WTC11 (cell line): Measurements from ENCODE around the gene ITIH2. TPM values are rescaled to one million over a fixed set of nuclear protein-coding genes. Genes with fewer than 3 reads are reported as not detected.

Experiments used
- ATAC-seq: fragments of 200-7000 bp; cut with Tn5 transposase; 2 replicates; pipeline ENCODE4 v1.10.0; 2021; ENCODE audit warnings: mild to moderate bottlenecking, moderate library complexity
- CTCF ChIA-PET: fragments of 300-600 bp; sonication (Branson Sonifier 250); formaldehyde crosslinking; loops from one replicate; lab custom pipeline; 2021; ENCODE audit warnings: antibody characterized with exemption; lab: Charles Lee
- POLR2A ChIA-PET: fragments of 350-600 bp; sonication (Branson Sonifier 250); formaldehyde crosslinking; loops from one replicate; lab custom pipeline; 2021; ENCODE audit warnings: antibody characterized with exemption; lab: Charles Lee
- DNase-seq: peaks from one replicate; pipeline ENCODE4 v3.0.0; 2021; ENCODE audit warnings: low spot score
- H3K27ac Mint-ChIP-seq: 2 replicates; pipeline ENCODE4 v1.8.0; 2021; ENCODE audit warnings: mixed read lengths
- H3K27me3 Mint-ChIP-seq: 2 replicates; pipeline ENCODE4 v1.8.0; 2021; ENCODE audit warnings: low read depth, mild to moderate bottlenecking, moderate library complexity, mixed read lengths
- H3K36me3 Mint-ChIP-seq: 2 replicates; pipeline ENCODE4 v1.8.0; 2021; ENCODE audit warnings: mixed read lengths
- H3K4me1 Mint-ChIP-seq: 2 replicates; pipeline ENCODE4 v1.8.0; 2022; ENCODE audit warnings: mixed read lengths
- H3K4me3 Mint-ChIP-seq: 2 replicates; pipeline ENCODE4 v1.8.0; 2021; ENCODE audit warnings: mild to moderate bottlenecking, moderate library complexity, mixed read lengths
- H3K9me3 Mint-ChIP-seq: 2 replicates; pipeline ENCODE4 v1.8.0; 2021; ENCODE audit warnings: mixed read lengths
- ATF1 ChIP-seq: sonication (generic); formaldehyde crosslinking; IDR thresholded peaks from 2 replicates; pipeline ENCODE4 v1.8.1; 2023; ENCODE audit warnings: mild to moderate bottlenecking, moderate library complexity, missing genetic modification reagents
- ATF2 ChIP-seq: sonication (generic); formaldehyde crosslinking; IDR thresholded peaks from 2 replicates; pipeline ENCODE4 v1.8.1; 2022; ENCODE audit warnings: low read depth, missing genetic modification reagents, borderline replicate concordance
- CBFB ChIP-seq: sonication (generic); formaldehyde crosslinking; IDR thresholded peaks from 2 replicates; pipeline ENCODE4 v1.8.1; 2022; ENCODE audit warnings: mild to moderate bottlenecking, low read depth, missing genetic modification reagents
- CDX4 ChIP-seq: fragments of 250-450 bp; sonication (Bioruptor Pico); IDR thresholded peaks from 2 replicates; pipeline ENCODE4 v1.9.0; 2021; ENCODE audit warnings: moderate library complexity, mild to moderate bottlenecking, inconsistent platforms, borderline replicate concordance
- CREM ChIP-seq: sonication (generic); formaldehyde crosslinking; IDR thresholded peaks from 2 replicates; pipeline ENCODE4 v1.8.1; 2022; ENCODE audit warnings: mild to moderate bottlenecking, missing genetic modification reagents, moderate library complexity
- E2F1 ChIP-seq: sonication (generic); formaldehyde crosslinking; IDR thresholded peaks from 2 replicates; pipeline ENCODE4 v1.8.0; 2022; ENCODE audit warnings: mild to moderate bottlenecking, missing genetic modification reagents
- ERG ChIP-seq: fragments of 250-450 bp; sonication (Bioruptor Pico); IDR thresholded peaks from 2 replicates; pipeline ENCODE4 v1.8.0; 2021; ENCODE audit warnings: mild to moderate bottlenecking
- FOXK1 ChIP-seq: sonication (generic); formaldehyde crosslinking; IDR thresholded peaks from 2 replicates; pipeline ENCODE4 v1.8.0; 2022; ENCODE audit warnings: mild to moderate bottlenecking, moderate library complexity, missing genetic modification reagents
- HMGXB4 ChIP-seq: sonication (generic); formaldehyde crosslinking; IDR thresholded peaks from 2 replicates; pipeline ENCODE4 v1.8.1; 2023; ENCODE audit warnings: mild to moderate bottlenecking, moderate library complexity, missing genetic modification reagents
- IRF1 ChIP-seq: sonication (generic); formaldehyde crosslinking; IDR thresholded peaks from 2 replicates; pipeline ENCODE4 v1.8.0; 2023; ENCODE audit warnings: missing genetic modification reagents
- IRF2 ChIP-seq: sonication (generic); formaldehyde crosslinking; IDR thresholded peaks from 2 replicates; pipeline ENCODE4 v1.8.0; 2022; ENCODE audit warnings: low read depth, missing genetic modification reagents, borderline replicate concordance
- JUN ChIP-seq: sonication (generic); formaldehyde crosslinking; IDR thresholded peaks from 2 replicates; pipeline ENCODE4 v1.8.0; 2023; ENCODE audit warnings: mild to moderate bottlenecking, missing genetic modification reagents
- MLX ChIP-seq: sonication (generic); formaldehyde crosslinking; IDR thresholded peaks from 2 replicates; pipeline ENCODE4 v1.8.1; 2023; ENCODE audit warnings: mild to moderate bottlenecking, missing genetic modification reagents, moderate library complexity
- MXD4 ChIP-seq: fragments of 250-450 bp; sonication (Bioruptor Pico); IDR thresholded peaks from 2 replicates; pipeline ENCODE4 v1.8.0; 2021; ENCODE audit warnings: mild to moderate bottlenecking, moderate library complexity, borderline replicate concordance
- SMAD3 ChIP-seq: sonication (generic); formaldehyde crosslinking; IDR thresholded peaks from 2 replicates; pipeline ENCODE4 v1.8.0; 2022; ENCODE audit warnings: missing genetic modification reagents, mild to moderate bottlenecking, borderline replicate concordance
- TCF7 ChIP-seq: sonication (generic); formaldehyde crosslinking; IDR thresholded peaks from 2 replicates; pipeline ENCODE4 v1.8.0; 2022; ENCODE audit warnings: mild to moderate bottlenecking, low read depth, missing genetic modification reagents, moderate library complexity
- TEAD4 ChIP-seq: sonication (generic); formaldehyde crosslinking; IDR thresholded peaks from 2 replicates; pipeline ENCODE4 v1.8.0; 2022; ENCODE audit warnings: mild to moderate bottlenecking, missing genetic modification reagents
- USF2 ChIP-seq: sonication (generic); formaldehyde crosslinking; IDR thresholded peaks from 2 replicates; pipeline ENCODE4 v1.8.1; 2023; ENCODE audit warnings: mild to moderate bottlenecking, missing genetic modification reagents, moderate library complexity
- ZNF281 ChIP-seq: sonication (generic); formaldehyde crosslinking; IDR thresholded peaks from 2 replicates; pipeline ENCODE4 v1.8.0; 2023; ENCODE audit warnings: mild to moderate bottlenecking, missing genetic modification reagents
- total RNA-seq: library from RNA; stranded (reverse); gene quantifications from 3 replicates; pipeline ENCODE4 v1.2.3, GENCODE V29; 2021

Gene ITIH2
- total RNA-seq, 1 experiment from 2014 or later, result 0.83 TPM

GRCh38 chr10:7786430-7786829 is 83.3 kb downstream of the ITIH2 start:
- no peaks in the 10 kb centered on the region for H3K9me3 Mint-ChIP-seq
- peaks cover 22% of the 10 kb centered on the region for H3K4me1 Mint-ChIP-seq
- no peak overlapping the region for H3K4me3 Mint-ChIP-seq
- ATAC-seq (no peak), DNase-seq (no peak)
- ChIA-PET CTCF (no interaction called here), POLR2A (no interaction called here)
- TF ChIP-seq FOXK1 (CRISPR knock-in tag), result no peak
- TF ChIP-seq ZNF281 (CRISPR knock-in tag), result no peak
- TF ChIP-seq ERG (CRISPR knock-in tag), result no peak
- no peak for TF ChIP-seq IRF1 (CRISPR knock-in tag)
- TF ChIP-seq TCF7 (CRISPR knock-in tag), result no peak
- TF ChIP-seq CREM, result no peak
- no peak for TF ChIP-seq IRF2 (CRISPR knock-in tag)
- no peak for TF ChIP-seq HMGXB4 (CRISPR knock-in tag)
- TF ChIP-seq CBFB (CRISPR knock-in tag), result no peak
- no peak for TF ChIP-seq SMAD3 (CRISPR knock-in tag)
- TF ChIP-seq USF2 (CRISPR knock-in tag), result no peak
- no peak for TF ChIP-seq JUN (CRISPR knock-in tag)
- TF ChIP-seq MXD4 (CRISPR knock-in tag), result no peak
- no peak for TF ChIP-seq CDX4 (CRISPR knock-in tag)
- TF ChIP-seq TEAD4 (CRISPR knock-in tag), result no peak
- H3K27ac Mint-ChIP-seq, result no peak overlapping the region
- peaks cover 3% of the 10 kb centered on the region for H3K36me3 Mint-ChIP-seq
- no peaks in the 10 kb centered on the region for H3K27me3 Mint-ChIP-seq

GRCh38 chr10:7787150-7787856 is 84.2 kb downstream of the ITIH2 start:
- Mint-ChIP-seq H3K27me3 (no peaks in the 10 kb centered on the region), H3K36me3 (peaks cover 3% of the 10 kb centered on the region), H3K9me3 (no peaks in the 10 kb centered on the region), H3K4me1 (peaks cover 22% of the 10 kb centered on the region)
- CTCF ChIA-PET, result interaction anchor here (0.5 to 1.5 kb wide), 5 partner anchors 31 to 262 kb away, joined by 3 to 9 read pairs (median 4); partner anchors contain the start of gene TAF3
- no peak for DNase-seq
- ATAC-seq, result peak; percentile 22
- no peak for TF ChIP-seq ATF1 (CRISPR knock-in tag)
- no peak for TF ChIP-seq ATF2 (CRISPR knock-in tag)
- TF ChIP-seq MLX (CRISPR knock-in tag), result no peak
- TF ChIP-seq E2F1 (CRISPR knock-in tag), result no peak
- TF ChIP-seq, all 79 proteins: peak for 0
- Mint-ChIP-seq H3K27ac (no peak overlapping the region), H3K4me3 (no peak overlapping the region)
- POLR2A ChIA-PET, result interaction anchor here (0.5 to 1.7 kb wide), 5 partner anchors 11 to 232 kb away, joined by 3 to 15 read pairs (median 3); partner anchors contain the start of gene TAF3
